ENCODE results near the gene RNF4. TPM values are rescaled to one million over a fixed set of nuclear protein-coding genes. Genes with fewer than 3 reads are reported as not detected.
"Not testable (repeated sequence)": the region's sequence is repeated elsewhere in the genome, so short reads cannot be mapped to it uniquely, and the experiment has no call there.

Gene RNF4
- total RNA-seq, 2 donors from 2014 or later: 86.3 to 97.0 TPM

DNA sequence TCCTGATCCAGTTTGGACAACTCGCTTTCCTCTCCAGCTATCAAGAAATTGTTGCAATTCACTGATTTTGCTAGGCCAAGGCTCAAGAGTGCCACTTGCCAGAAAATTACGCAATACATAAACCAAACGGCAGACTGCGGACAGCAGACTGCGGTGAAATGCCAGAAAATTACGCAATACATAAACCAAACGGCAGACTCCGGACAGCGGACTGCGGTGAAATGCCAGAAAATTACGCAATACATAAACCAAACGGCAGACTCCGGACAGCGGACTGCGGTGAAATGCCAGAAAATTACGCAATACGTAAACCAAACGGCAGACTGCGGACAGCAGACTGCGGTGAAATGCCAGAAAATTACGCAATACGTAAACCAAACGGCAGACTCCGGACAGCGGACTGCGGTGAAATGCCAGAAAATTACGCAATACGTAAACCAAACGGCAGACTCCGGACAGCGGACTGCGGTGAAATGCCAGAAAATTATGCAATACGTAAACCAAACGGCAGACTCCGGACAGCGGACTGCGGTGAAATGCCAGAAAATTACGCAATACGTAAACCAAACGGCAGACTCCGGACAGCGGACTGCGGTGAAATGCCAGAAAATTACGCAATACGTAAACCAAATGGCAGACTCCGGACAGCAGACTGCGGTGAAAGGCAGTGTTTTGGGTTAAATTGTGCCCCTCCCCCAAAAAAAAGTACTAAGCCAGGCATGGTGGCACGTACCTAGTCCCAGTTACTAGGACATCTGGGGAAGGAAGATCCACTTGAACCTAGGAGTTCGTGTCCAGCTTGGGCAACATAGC lies 38.8 kb upstream of the RNF4 start:
- not testable (repeated sequence) for H3K4me3 Mint-ChIP-seq; DNase-seq; H3K36me3 Mint-ChIP-seq (ENCODE audit: insufficient read depth in 2 of 2); ATAC-seq (replicated peaks in 1 of 2); H3K27me3 Mint-ChIP-seq (ENCODE audit: low read depth); H3K27ac Mint-ChIP-seq; H3K4me1 Mint-ChIP-seq (ENCODE audit: low read depth); H3K9me3 Mint-ChIP-seq

- Mint-ChIP-seq H3K9me3 (no peaks in the 10 kb centered on the region), H3K36me3 (ENCODE audit: insufficient read depth in 2 of 2) (no peaks in the 10 kb centered on the region), H3K4me3 (no peak overlapping the region), H3K4me1 (ENCODE audit: low read depth) (no peaks in the 10 kb centered on the region), H3K27me3 (ENCODE audit: low read depth) (no peaks in the 10 kb centered on the region), H3K27ac (no peak overlapping the region)
- ATAC-seq (replicated peaks in 1 of 2): no peak
- no peak for DNase-seq
These were observed 36.9 kb upstream of the RNF4 start for GRCh38 chr4:2432004-2432403.

DNA sequence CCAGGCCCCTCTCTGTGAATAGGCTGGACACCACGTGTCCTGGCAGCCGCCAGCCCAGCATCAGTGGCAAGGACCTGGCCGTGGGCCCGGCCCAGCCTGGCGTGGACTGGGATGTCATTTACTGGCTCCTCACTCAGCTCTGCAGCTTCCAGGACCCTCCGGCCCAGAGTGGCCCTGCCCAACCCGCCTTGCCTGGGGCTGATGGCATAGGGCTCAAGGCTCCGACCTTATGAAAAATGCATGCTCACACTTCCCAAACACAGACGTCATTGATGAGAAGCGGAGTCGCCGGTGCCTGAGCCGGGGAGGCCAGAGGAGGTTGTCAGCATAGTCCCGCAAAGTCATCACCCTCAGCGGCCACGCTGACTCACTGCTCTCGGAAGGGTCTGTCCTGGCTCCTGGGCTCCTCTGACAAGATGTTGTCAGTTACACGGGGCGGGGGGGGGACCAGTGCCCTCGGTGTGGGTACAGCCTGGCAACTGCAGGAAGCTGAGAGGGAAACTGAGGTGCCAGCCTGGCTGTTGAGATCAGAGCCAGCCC lies 35.8 kb upstream of the RNF4 start:
- Mint-ChIP-seq H3K4me1 (ENCODE audit: low read depth) (no peaks in the 10 kb centered on the region), H3K9me3 (no peaks in the 10 kb centered on the region), H3K4me3 (no peak overlapping the region), H3K27ac (no peak overlapping the region), H3K36me3 (ENCODE audit: insufficient read depth in 2 of 2) (no peaks in the 10 kb centered on the region), H3K27me3 (ENCODE audit: low read depth) (no peaks in the 10 kb centered on the region)
- DNase-seq (no peak), ATAC-seq (replicated peaks in 1 of 2) (no peak)

- ATAC-seq (replicated peaks in 1 of 2) (no peak), DNase-seq (no peak)
- Mint-ChIP-seq H3K4me1 (ENCODE audit: low read depth) (no peaks in the 10 kb centered on the region), H3K27ac (no peak overlapping the region), H3K27me3 (ENCODE audit: low read depth) (no peaks in the 10 kb centered on the region), H3K9me3 (no peaks in the 10 kb centered on the region), H3K36me3 (ENCODE audit: insufficient read depth in 2 of 2) (no peaks in the 10 kb centered on the region), H3K4me3 (no peak overlapping the region)
These were observed 35.1 kb upstream of the RNF4 start for GRCh38 chr4:2433609-2434350.

GRCh38 chr4:2434420-2434819 lies 34.5 kb upstream of the RNF4 start:
- Mint-ChIP-seq H3K27ac (no peak overlapping the region), H3K9me3 (no peaks in the 10 kb centered on the region), H3K4me3 (no peak overlapping the region), H3K36me3 (ENCODE audit: insufficient read depth in 2 of 2) (no peaks in the 10 kb centered on the region), H3K27me3 (ENCODE audit: low read depth) (no peaks in the 10 kb centered on the region), H3K4me1 (ENCODE audit: low read depth) (no peaks in the 10 kb centered on the region)
- ATAC-seq (replicated peaks in 1 of 2) (no peak), DNase-seq (no peak)

- H3K36me3 Mint-ChIP-seq (ENCODE audit: insufficient read depth in 2 of 2): no peaks in the 10 kb centered on the region
- H3K27ac Mint-ChIP-seq: no peak overlapping the region
- no peak for DNase-seq
- H3K27me3 Mint-ChIP-seq (ENCODE audit: low read depth): no peaks in the 10 kb centered on the region
- no peaks in the 10 kb centered on the region for H3K9me3 Mint-ChIP-seq
- H3K4me1 Mint-ChIP-seq (ENCODE audit: low read depth): peaks cover under 1% of the 10 kb centered on the region
- no peak for ATAC-seq (replicated peaks in 1 of 2)
- no peak overlapping the region for H3K4me3 Mint-ChIP-seq
These were observed 32.6 kb upstream of the RNF4 start for GRCh38 chr4:2436301-2436700.

GRCh38 chr4:2436761-2437474 lies 32.0 kb upstream of the RNF4 start:
- Mint-ChIP-seq H3K9me3 (no peaks in the 10 kb centered on the region), H3K4me1 (ENCODE audit: low read depth) (peaks cover 6% of the 10 kb centered on the region), H3K4me3 (no peak overlapping the region)

GRCh38 chr4:2437475-2438215 lies 31.3 kb upstream of the RNF4 start:
- Mint-ChIP-seq H3K4me3 (no peak overlapping the region), H3K27ac (no peak overlapping the region), H3K27me3 (ENCODE audit: low read depth) (no peaks in the 10 kb centered on the region), H3K4me1 (ENCODE audit: low read depth) (peaks cover 8% of the 10 kb centered on the region), H3K9me3 (no peaks in the 10 kb centered on the region), H3K36me3 (ENCODE audit: insufficient read depth in 2 of 2) (no peaks in the 10 kb centered on the region)
- ATAC-seq (replicated peaks in 1 of 2) (no peak), DNase-seq (no peak)

More at GRCh38 chr4:2436761-2437474, 32.0 kb upstream of the RNF4 start:
- no peak overlapping the region for H3K27ac Mint-ChIP-seq
- ATAC-seq (replicated peaks in 1 of 2) (no peak), DNase-seq (no peak)
- no peaks in the 10 kb centered on the region for H3K27me3 Mint-ChIP-seq (ENCODE audit: low read depth)
- no peaks in the 10 kb centered on the region for H3K36me3 Mint-ChIP-seq (ENCODE audit: insufficient read depth in 2 of 2)

DNA sequence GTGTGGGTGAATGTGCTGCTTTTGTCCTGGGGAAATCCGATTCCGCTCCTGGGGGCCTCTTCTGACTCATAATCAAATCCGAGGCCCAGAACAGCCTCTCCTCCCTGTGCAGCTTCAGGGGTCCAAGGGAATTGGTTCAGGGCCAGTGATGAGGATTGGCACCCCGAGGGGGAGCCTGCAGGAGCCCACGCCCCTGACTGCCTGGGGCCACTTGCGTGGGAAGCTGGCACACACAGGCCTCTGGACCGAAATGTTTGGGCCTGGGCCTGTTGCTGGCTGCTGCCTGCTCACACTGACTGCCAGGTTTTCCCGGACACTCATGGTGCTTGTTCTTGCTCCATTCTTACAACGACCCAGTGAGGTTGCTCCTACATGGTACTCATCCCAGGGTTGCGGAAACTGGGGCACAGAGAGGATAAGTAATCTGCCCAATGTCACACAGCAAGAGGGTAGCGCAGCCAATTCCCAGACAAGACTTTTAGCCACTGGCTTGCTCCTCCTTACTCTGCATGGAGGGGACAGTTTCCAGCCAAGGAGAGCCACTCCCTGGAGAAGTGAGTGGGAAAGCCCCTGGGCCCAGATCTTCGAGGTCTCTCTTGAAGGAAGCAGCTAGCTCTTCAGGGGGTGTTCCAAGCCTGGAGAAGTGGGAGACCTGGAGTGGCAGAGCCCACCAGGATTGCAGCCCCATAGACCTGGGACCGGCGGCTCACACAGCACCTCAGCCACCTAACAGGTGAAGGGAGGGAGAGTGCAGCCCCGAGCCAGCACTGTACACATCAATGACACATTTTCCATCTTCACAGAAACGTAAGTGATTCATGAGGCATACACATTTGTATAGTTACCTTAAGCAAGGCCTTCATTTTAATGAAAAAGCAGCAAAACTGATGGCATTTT lies 29.8 kb upstream of the RNF4 start:
- Mint-ChIP-seq H3K4me1 (ENCODE audit: low read depth) (peaks cover 8% of the 10 kb centered on the region), H3K27ac (no peak overlapping the region), H3K36me3 (ENCODE audit: insufficient read depth in 2 of 2) (no peaks in the 10 kb centered on the region), H3K27me3 (ENCODE audit: low read depth) (no peaks in the 10 kb centered on the region), H3K4me3 (no peak overlapping the region), H3K9me3 (no peaks in the 10 kb centered on the region)
- ATAC-seq (replicated peaks in 1 of 2): no peak
- DNase-seq: no peak

GRCh38 chr4:2441393-2442174 lies 27.3 kb upstream of the RNF4 start:
- Mint-ChIP-seq H3K4me1 (ENCODE audit: low read depth) (peaks cover 8% of the 10 kb centered on the region), H3K27ac (no peak overlapping the region), H3K4me3 (no peak overlapping the region), H3K9me3 (no peaks in the 10 kb centered on the region), H3K36me3 (ENCODE audit: insufficient read depth in 2 of 2) (no peaks in the 10 kb centered on the region), H3K27me3 (ENCODE audit: low read depth) (no peaks in the 10 kb centered on the region)
- DNase-seq (peak; percentile 88 to 90), ATAC-seq (replicated peaks in 1 of 2) (peak; percentile 98 to 99)

GRCh38 chr4:2442175-2442993 lies 26.5 kb upstream of the RNF4 start:
- Mint-ChIP-seq H3K4me3 (no peak overlapping the region), H3K36me3 (ENCODE audit: insufficient read depth in 2 of 2) (no peaks in the 10 kb centered on the region), H3K27me3 (ENCODE audit: low read depth) (no peaks in the 10 kb centered on the region), H3K9me3 (no peaks in the 10 kb centered on the region), H3K27ac (no peak overlapping the region), H3K4me1 (ENCODE audit: low read depth) (peaks cover 8% of the 10 kb centered on the region)
- no peak for DNase-seq
- ATAC-seq (replicated peaks in 1 of 2): no peak

All from activated T-cell treated with anti-CD3 and anti-CD28 coated beads, Interleukin-2, amount 50 U/mL, for 72 hours (primary cell).